HepG2 (cell line): ENCODE results near the gene LIM2. TPM values are rescaled to one million over a fixed set of nuclear protein-coding genes. Genes with fewer than 3 reads are reported as not detected.

ENCODE experiments used
- AGO2 ChIP-seq: fragments of 200-400 bp; formaldehyde crosslinking; optimal IDR thresholded peaks from 2 replicates; pipeline ENCODE3; 2017; ENCODE audit warnings: mild to moderate bottlenecking, low read depth, low read length, moderate library complexity
- CHD2 ChIP-seq: IDR thresholded peaks from 2 replicates; pipeline ENCODE4 v1.6.1; 2011; ENCODE audit warnings: low read depth, low read length, improper control_type of control experiment
- ELF3 ChIP-seq: IDR thresholded peaks from 2 replicates; pipeline ENCODE4 v1.6.1; 2016; ENCODE audit warnings: missing genetic modification reagents, missing compliant biosample characterization
- FLYWCH1 ChIP-seq: sonication (generic); formaldehyde crosslinking; IDR thresholded peaks from 2 replicates; pipeline ENCODE4 v1.8.1; 2023; ENCODE audit warnings: mild to moderate bottlenecking, missing genetic modification reagents
- FOXC1 ChIP-seq: sonication (generic); formaldehyde crosslinking; IDR thresholded peaks from 2 replicates; pipeline ENCODE4 v1.8.0; 2022; ENCODE audit warnings: mild to moderate bottlenecking, missing genetic modification reagents, borderline replicate concordance
- FOXK1 ChIP-seq: sonication (generic); formaldehyde crosslinking; IDR thresholded peaks from 2 replicates; pipeline ENCODE4 v1.4.0; 2020; ENCODE audit warnings: low read depth, missing genetic modification reagents, borderline replicate concordance
- FOXK2 ChIP-seq: fragments of 450-650 bp; IDR thresholded peaks from 2 replicates; pipeline ENCODE4 v1.6.1; 2016
- HMG20B ChIP-seq: conservative IDR thresholded peaks from 2 replicates; pipeline ENCODE4 v1.6.1; 2016; ENCODE audit warnings: missing genetic modification reagents, missing compliant biosample characterization
- KDM6A ChIP-seq: IDR thresholded peaks from 2 replicates; pipeline ENCODE4 v1.6.1; 2016; ENCODE audit warnings: low read depth
- TAF1 ChIP-seq: sonication (generic); formaldehyde crosslinking; IDR thresholded peaks from 2 replicates; pipeline ENCODE4 v1.4.0; 2020; ENCODE audit warnings: missing genetic modification reagents
- TCF7L2 ChIP-seq: IDR thresholded peaks from 2 replicates; pipeline ENCODE4 v1.6.1; 2011; ENCODE audit warnings: mild to moderate bottlenecking, low read depth, low read length, moderate library complexity
- ZFP36 ChIP-seq: fragments of 150-350 bp; IDR thresholded peaks from 2 replicates; pipeline ENCODE4 v1.6.1; 2018; ENCODE audit warnings: borderline replicate concordance, low read length, low read depth; ENCODE audit not compliant: partially characterized antibody
- ZNF430 ChIP-seq: sonication (generic); formaldehyde crosslinking; IDR thresholded peaks from 2 replicates; pipeline ENCODE4 v1.9.0; 2021; ENCODE audit warnings: mild to moderate bottlenecking, missing genetic modification reagents
- ZNF468 ChIP-seq: sonication (generic); formaldehyde crosslinking; IDR thresholded peaks from 2 replicates; pipeline ENCODE4 v1.8.0; 2022; ENCODE audit warnings: mild to moderate bottlenecking, moderate library complexity, missing genetic modification reagents
- ZNF678 ChIP-seq: sonication (generic); formaldehyde crosslinking; IDR thresholded peaks from 2 replicates; pipeline ENCODE4 v1.4.0; 2020; ENCODE audit warnings: mild to moderate bottlenecking, missing genetic modification reagents
- ZNF766 ChIP-seq: sonication (generic); formaldehyde crosslinking; IDR thresholded peaks from 2 replicates; pipeline ENCODE4 v1.5.0; 2020; ENCODE audit warnings: missing genetic modification reagents, borderline replicate concordance
- ZNF788 ChIP-seq: sonication (generic); formaldehyde crosslinking; IDR thresholded peaks from 2 replicates; pipeline ENCODE4 v1.5.0; 2020; ENCODE audit warnings: mild to moderate bottlenecking, missing genetic modification reagents, borderline replicate concordance
- ZNF878 ChIP-seq: sonication (generic); formaldehyde crosslinking; IDR thresholded peaks from 2 replicates; pipeline ENCODE4 v1.8.1; 2023; ENCODE audit warnings: mild to moderate bottlenecking, missing genetic modification reagents, moderate library complexity
- ZSCAN29 ChIP-seq: sonication (generic); formaldehyde crosslinking; conservative IDR thresholded peaks from 2 replicates; pipeline ENCODE4 v1.4.0; 2020; ENCODE audit warnings: mild to moderate bottlenecking, missing genetic modification reagents
- polyA plus RNA-seq, 8 experiments: library from polyadenylated mRNA; depleted of rRNA in 3 of 8; stranded (reverse) in 7 of 8; unstranded in 1 of 8; fragments of >200 nt; fragmentation: Illumina TruSeq in 4 of 8; extraction: Trizol in 4 of 8; gene quantifications; 2 replicates each; pipeline versions ENCODE4 v1.2.1 to v1.2.3, GENCODE V29; 2011 to 2016; ENCODE audit warnings: low read depth in 4 of 8, missing spikeins in 1 of 8, mixed read lengths in 1 of 8; ENCODE audit not compliant: insufficient read depth in 1 of 8
- total RNA-seq, 5 experiments: library from RNA; depleted of rRNA; stranded (reverse); fragments of >200 nt; fragmentation: Illumina TruSeq; extraction: Trizol; gene quantifications; 2 replicates each; pipeline ENCODE4 v1.2.3, GENCODE V29; 2016; ENCODE audit warnings: low read depth in 1 of 5
- TF ChIP-seq, protein P1 (sequence below): IDR thresholded peaks from 2 replicates; pipeline ENCODE4 v1.6.1; 2018; ENCODE audit warnings: missing genetic modification reagents, mild to moderate bottlenecking, missing compliant biosample characterization
- TF ChIP-seq, protein P2 (sequence below): sonication (generic); formaldehyde crosslinking; IDR thresholded peaks from 2 replicates; pipeline ENCODE4 v1.4.0; 2020; ENCODE audit warnings: missing genetic modification reagents, borderline replicate concordance
- TF ChIP-seq, protein P3 (sequence below): sonication (generic); formaldehyde crosslinking; IDR thresholded peaks from 2 replicates; pipeline ENCODE4 v1.4.0; 2020; ENCODE audit warnings: missing genetic modification reagents
- TF ChIP-seq, protein P4 (sequence below): sonication (generic); formaldehyde crosslinking; IDR thresholded peaks from 2 replicates; pipeline ENCODE4 v1.9.0; 2021; ENCODE audit warnings: missing genetic modification reagents, mild to moderate bottlenecking, borderline replicate concordance

The LIM2 gene
- total and polyA plus RNA-seq, 2 of the 13 experiments (the other 11 are each of a cell fraction or from before 2014, with no cell fraction given), result 1.3 TPM; not detected in 1

DNA sequence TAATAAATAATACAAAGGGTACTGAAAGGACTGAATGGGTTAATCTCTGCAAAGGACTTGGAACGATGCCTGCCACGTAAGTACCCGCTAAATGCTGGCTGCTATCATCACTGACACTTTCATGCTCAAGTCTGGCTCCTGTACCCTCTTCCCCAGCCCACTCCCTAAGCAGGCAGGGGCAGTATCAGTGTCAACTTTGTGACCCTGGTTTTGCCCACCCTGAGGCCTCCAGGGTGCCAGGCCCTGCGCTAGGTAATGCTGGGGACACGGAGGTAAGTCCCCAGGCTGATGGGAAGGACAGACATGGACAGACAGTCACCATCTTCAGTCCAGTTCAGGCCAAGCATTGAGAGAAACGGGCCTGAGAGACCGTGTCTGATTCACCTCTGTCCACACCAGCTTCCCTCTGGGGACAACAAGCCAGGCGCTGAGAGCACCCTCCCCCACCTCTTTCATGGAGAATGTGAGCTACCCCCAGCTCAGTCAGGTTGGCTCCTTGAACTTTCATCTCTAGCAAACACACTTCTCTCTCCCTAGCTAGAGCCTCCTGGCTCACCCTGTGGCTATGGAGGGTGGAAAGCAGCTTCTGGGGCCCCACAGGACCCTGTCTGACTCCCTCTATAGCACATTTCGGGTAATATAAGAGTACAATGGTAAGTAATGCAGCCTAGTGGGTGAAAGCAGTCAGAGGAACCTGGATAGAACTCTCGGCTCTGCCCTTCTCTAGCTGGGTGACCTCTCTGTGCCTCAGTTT is 22.4 kb downstream of the LIM2 start (continued):
- no peak for TF ChIP-seq ZNF678
- TF ChIP-seq FOXK1 (CRISPR knock-in tag), result peak; percentile 83; the same call in 1 of the 2 replicates
- 0 out of 2 replicates have a peak, but pooled peaks have one; percentile 67 for TF ChIP-seq ZNF878 (CRISPR knock-in tag)
- TF ChIP-seq, protein P1, sequence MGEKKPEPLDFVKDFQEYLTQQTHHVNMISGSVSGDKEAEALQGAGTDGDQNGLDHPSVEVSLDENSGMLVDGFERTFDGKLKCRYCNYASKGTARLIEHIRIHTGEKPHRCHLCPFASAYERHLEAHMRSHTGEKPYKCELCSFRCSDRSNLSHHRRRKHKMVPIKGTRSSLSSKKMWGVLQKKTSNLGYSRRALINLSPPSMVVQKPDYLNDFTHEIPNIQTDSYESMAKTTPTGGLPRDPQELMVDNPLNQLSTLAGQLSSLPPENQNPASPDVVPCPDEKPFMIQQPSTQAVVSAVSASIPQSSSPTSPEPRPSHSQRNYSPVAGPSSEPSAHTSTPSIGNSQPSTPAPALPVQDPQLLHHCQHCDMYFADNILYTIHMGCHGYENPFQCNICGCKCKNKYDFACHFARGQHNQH, result peak; percentile 85; the same call in 1 of the 2 replicates
- peak; percentile 84 for TF ChIP-seq KDM6A (CRISPR knock-in tag)
- no peak for TF ChIP-seq TCF7L2
- no peak; the same call in 1 of the 2 replicates for TF ChIP-seq HMG20B (CRISPR knock-in tag)
- TF ChIP-seq ZNF766 (CRISPR knock-in tag), result 0 out of 2 replicates have a peak, but pooled peaks have one; percentile 38
- TF ChIP-seq FOXC1 (CRISPR knock-in tag), result peak; percentile 41; the same call in 1 of the 2 replicates
- TF ChIP-seq, protein P2, sequence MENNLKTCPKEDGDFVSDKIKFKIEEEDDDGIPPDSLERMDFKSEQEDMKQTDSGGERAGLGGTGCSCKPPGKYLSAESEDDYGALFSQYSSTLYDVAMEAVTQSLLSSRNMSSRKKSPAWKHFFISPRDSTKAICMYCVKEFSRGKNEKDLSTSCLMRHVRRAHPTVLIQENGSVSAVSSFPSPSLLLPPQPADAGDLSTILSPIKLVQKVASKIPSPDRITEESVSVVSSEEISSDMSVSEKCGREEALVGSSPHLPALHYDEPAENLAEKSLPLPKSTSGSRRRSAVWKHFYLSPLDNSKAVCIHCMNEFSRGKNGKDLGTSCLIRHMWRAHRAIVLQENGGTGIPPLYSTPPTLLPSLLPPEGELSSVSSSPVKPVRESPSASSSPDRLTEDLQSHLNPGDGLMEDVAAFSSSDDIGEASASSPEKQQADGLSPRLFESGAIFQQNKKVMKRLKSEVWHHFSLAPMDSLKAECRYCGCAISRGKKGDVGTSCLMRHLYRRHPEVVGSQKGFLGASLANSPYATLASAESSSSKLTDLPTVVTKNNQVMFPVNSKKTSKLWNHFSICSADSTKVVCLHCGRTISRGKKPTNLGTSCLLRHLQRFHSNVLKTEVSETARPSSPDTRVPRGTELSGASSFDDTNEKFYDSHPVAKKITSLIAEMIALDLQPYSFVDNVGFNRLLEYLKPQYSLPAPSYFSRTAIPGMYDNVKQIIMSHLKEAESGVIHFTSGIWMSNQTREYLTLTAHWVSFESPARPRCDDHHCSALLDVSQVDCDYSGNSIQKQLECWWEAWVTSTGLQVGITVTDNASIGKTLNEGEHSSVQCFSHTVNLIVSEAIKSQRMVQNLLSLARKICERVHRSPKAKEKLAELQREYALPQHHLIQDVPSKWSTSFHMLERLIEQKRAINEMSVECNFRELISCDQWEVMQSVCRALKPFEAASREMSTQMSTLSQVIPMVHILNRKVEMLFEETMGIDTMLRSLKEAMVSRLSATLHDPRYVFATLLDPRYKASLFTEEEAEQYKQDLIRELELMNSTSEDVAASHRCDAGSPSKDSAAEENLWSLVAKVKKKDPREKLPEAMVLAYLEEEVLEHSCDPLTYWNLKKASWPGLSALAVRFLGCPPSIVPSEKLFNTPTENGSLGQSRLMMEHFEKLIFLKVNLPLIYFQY (CRISPR knock-in tag), result no peak
- TF ChIP-seq FLYWCH1 (CRISPR knock-in tag), result no peak
- TF ChIP-seq ZNF788 (CRISPR knock-in tag), result 0 out of 2 replicates have a peak, but pooled peaks have one; percentile 26
- peak; percentile 77 for TF ChIP-seq TAF1 (CRISPR knock-in tag)
- TF ChIP-seq FOXK2, result peak; percentile 85
- TF ChIP-seq CHD2, result peak; percentile 38; the same call in 1 of the 2 replicates
- TF ChIP-seq, protein P3, sequence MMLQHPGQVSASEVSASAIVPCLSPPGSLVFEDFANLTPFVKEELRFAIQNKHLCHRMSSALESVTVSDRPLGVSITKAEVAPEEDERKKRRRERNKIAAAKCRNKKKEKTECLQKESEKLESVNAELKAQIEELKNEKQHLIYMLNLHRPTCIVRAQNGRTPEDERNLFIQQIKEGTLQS (CRISPR knock-in tag), result 0 out of 2 replicates have a peak, but pooled peaks have one; percentile 45
- TF ChIP-seq AGO2, result peak; percentile 89
- TF ChIP-seq ZFP36, result no peak
- TF ChIP-seq ZNF468, result no peak
- peak; percentile 50 for TF ChIP-seq ELF3
- TF ChIP-seq ZNF430 (CRISPR knock-in tag), result peak; percentile 61; the same call in 1 of the 2 replicates
- TF ChIP-seq ZSCAN29 (CRISPR knock-in tag), result 0 out of 2 replicates have a peak, but pooled peaks have one; percentile 75
- TF ChIP-seq, protein P4, sequence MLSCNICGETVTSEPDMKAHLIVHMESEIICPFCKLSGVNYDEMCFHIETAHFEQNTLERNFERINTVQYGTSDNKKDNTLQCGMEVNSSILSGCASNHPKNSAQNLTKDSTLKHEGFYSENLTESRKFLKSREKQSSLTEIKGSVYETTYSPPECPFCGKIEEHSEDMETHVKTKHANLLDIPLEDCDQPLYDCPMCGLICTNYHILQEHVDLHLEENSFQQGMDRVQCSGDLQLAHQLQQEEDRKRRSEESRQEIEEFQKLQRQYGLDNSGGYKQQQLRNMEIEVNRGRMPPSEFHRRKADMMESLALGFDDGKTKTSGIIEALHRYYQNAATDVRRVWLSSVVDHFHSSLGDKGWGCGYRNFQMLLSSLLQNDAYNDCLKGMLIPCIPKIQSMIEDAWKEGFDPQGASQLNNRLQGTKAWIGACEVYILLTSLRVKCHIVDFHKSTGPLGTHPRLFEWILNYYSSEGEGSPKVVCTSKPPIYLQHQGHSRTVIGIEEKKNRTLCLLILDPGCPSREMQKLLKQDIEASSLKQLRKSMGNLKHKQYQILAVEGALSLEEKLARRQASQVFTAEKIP (CRISPR knock-in tag), result no peak
